Measurements from ENCODE around the gene PAK1IP1. TPM values are rescaled to one million over a fixed set of nuclear protein-coding genes. Genes with fewer than 3 reads are reported as not detected.
"Not testable (repeated sequence)": the region's sequence is repeated elsewhere in the genome, so short reads cannot be mapped to it uniquely, and the experiment has no call there.

Gene PAK1IP1
- total RNA-seq, 1 donor from 2014 or later, result 15.5 TPM

- no peak for DNase-seq (ENCODE audit: low spot score in 2 of 2, unreplicated experiment in 2 of 2)
These were observed 32.6 kb upstream of the PAK1IP1 start for GRCh38 chr6:10662207-10662606.

GRCh38 chr6:10662742-10663141 lies 32.0 kb upstream of the PAK1IP1 start:
- no peak for DNase-seq (ENCODE audit: low spot score in 2 of 2, unreplicated experiment in 2 of 2)
- Mint-ChIP-seq H3K27me3 (ENCODE audit: low read depth) (peaks cover 12% of the 10 kb centered on the region), H3K4me3 (no peak overlapping the region), H3K9me3 (peaks cover 30% of the 10 kb centered on the region), H3K4me1 (no peaks in the 10 kb centered on the region), H3K36me3 (no peaks in the 10 kb centered on the region), H3K27ac (no peak overlapping the region)
- TF ChIP-seq CTCF (IDR thresholded peaks at IDR 0.05; ENCODE audit: unreplicated experiment), result no peak

More at GRCh38 chr6:10662207-10662606, 32.6 kb upstream of the PAK1IP1 start:
- Mint-ChIP-seq H3K27ac (no peak overlapping the region), H3K4me1 (no peaks in the 10 kb centered on the region), H3K27me3 (ENCODE audit: low read depth) (peaks cover 8% of the 10 kb centered on the region), H3K36me3 (no peaks in the 10 kb centered on the region), H3K9me3 (peaks cover 30% of the 10 kb centered on the region), H3K4me3 (no peak overlapping the region)
- TF ChIP-seq CTCF (IDR thresholded peaks at IDR 0.05; ENCODE audit: unreplicated experiment), result no peak

GRCh38 chr6:10665595-10665994 lies 29.2 kb upstream of the PAK1IP1 start:
- DNase-seq (ENCODE audit: low spot score in 2 of 2, unreplicated experiment in 2 of 2), result not testable (repeated sequence)

GRCh38 chr6:10668126-10668917 lies 26.4 kb upstream of the PAK1IP1 start:
- Mint-ChIP-seq H3K27me3 (ENCODE audit: low read depth) (peaks cover 15% of the 10 kb centered on the region), H3K4me3 (no peak overlapping the region), H3K27ac (no peak overlapping the region), H3K4me1 (no peaks in the 10 kb centered on the region), H3K9me3 (peaks cover 27% of the 10 kb centered on the region), H3K36me3 (no peaks in the 10 kb centered on the region)
- TF ChIP-seq CTCF (IDR thresholded peaks at IDR 0.05; ENCODE audit: unreplicated experiment), result no peak
- no peak for DNase-seq (ENCODE audit: low spot score in 2 of 2, unreplicated experiment in 2 of 2)

More at GRCh38 chr6:10665595-10665994, 29.2 kb upstream of the PAK1IP1 start:
- H3K9me3 Mint-ChIP-seq, result peaks cover 30% of the 10 kb centered on the region
- not testable (repeated sequence) for H3K27ac Mint-ChIP-seq, H3K4me3 Mint-ChIP-seq, H3K4me1 Mint-ChIP-seq, H3K36me3 Mint-ChIP-seq
- peaks cover 15% of the 10 kb centered on the region for H3K27me3 Mint-ChIP-seq (ENCODE audit: low read depth)

GRCh38 chr6:10676403-10676802 lies 18.4 kb upstream of the PAK1IP1 start:
- no peak for DNase-seq (ENCODE audit: low spot score in 2 of 2, unreplicated experiment in 2 of 2)
- Mint-ChIP-seq H3K27me3 (ENCODE audit: low read depth) (peaks cover 2% of the 10 kb centered on the region), H3K36me3 (no peaks in the 10 kb centered on the region), H3K9me3 (peaks cover 7% of the 10 kb centered on the region), H3K4me3 (no peak overlapping the region), H3K27ac (no peak overlapping the region), H3K4me1 (no peaks in the 10 kb centered on the region)
- no peak for TF ChIP-seq CTCF (IDR thresholded peaks at IDR 0.05; ENCODE audit: unreplicated experiment)

- H3K9me3 Mint-ChIP-seq, result peaks cover 15% of the 10 kb centered on the region
- no peak for DNase-seq (ENCODE audit: low spot score in 2 of 2, unreplicated experiment in 2 of 2)
- TF ChIP-seq CTCF (IDR thresholded peaks at IDR 0.05; ENCODE audit: unreplicated experiment), result no peak
- H3K4me3 Mint-ChIP-seq, result no peak overlapping the region
- peaks cover 2% of the 10 kb centered on the region for H3K27me3 Mint-ChIP-seq (ENCODE audit: low read depth)
- no peaks in the 10 kb centered on the region for H3K36me3 Mint-ChIP-seq
- no peak overlapping the region for H3K27ac Mint-ChIP-seq
- H3K4me1 Mint-ChIP-seq, result no peaks in the 10 kb centered on the region
These were observed 16.3 kb upstream of the PAK1IP1 start for GRCh38 chr6:10678456-10678855.
